Measurements from ENCODE around the gene SS18L1.
"Not testable (repeated sequence)": the region's sequence is repeated elsewhere in the genome, so short reads cannot be mapped to it uniquely, and the experiment has no call there.

The SS18L1 gene

DNA sequence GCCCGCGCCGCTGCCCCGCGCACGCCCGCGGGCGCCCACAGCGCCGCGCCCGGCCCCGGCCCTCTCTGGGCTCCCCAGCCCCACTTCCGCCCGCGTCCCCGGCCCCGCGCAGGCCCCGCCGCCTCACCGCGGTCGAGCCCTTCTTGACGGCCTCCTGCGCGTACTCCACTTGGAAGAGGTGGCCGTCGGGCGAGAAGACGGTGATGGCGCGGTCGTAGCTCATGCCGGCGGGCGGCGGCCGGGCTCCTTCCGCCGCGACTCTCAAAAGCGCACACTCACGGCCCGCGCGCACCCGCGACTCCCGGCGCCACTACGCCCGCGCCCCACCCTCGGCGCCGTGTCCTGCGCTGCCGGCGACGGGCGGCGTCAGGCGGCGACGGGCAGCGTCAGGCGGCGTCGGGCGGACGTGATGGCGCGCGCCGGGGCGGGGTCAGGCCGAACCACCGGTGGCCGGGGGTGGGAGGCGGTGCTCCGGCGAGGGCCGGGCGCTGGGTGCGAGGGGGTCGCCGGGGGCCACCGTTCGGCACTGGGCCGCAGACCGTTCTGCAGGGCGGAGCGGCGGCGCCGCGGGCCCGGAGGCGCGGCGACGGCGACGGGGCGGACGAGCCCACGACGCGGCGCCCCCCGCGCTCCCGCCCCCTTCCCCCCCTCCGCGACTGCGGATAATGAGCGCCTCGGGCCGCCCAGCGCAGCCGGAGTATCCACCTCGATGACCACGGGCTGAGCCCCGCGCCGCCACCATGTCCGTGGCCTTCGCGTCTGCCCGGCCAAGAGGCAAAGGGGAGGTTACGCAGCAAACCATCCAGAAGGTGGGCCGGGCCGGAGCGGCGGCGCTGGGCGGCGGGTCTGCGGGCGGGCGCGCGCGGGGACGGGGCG, at the start of gene SS18L1, which contains the start of gene PSMA7:
SS18L1 (plus strand) TSS at position 689 of the 876 bp plus-strand sequence; CDS start at position 741, 52 bp downstream.
PSMA7 (minus strand) TSS at position 314 of the 876 bp plus-strand sequence; CDS start at position 223, 91 bp downstream.
- peak; percentile 52 to 94 (median 90) for DNase-seq
- intact Hi-C loops (cut with DNase I), result loop anchor here (2.0 to 10.0 kb wide), 3 partner anchors 21 to 91 kb away; partner anchors contain the start of genes LSM14B, OSBPL2 and TAF4

DNA sequence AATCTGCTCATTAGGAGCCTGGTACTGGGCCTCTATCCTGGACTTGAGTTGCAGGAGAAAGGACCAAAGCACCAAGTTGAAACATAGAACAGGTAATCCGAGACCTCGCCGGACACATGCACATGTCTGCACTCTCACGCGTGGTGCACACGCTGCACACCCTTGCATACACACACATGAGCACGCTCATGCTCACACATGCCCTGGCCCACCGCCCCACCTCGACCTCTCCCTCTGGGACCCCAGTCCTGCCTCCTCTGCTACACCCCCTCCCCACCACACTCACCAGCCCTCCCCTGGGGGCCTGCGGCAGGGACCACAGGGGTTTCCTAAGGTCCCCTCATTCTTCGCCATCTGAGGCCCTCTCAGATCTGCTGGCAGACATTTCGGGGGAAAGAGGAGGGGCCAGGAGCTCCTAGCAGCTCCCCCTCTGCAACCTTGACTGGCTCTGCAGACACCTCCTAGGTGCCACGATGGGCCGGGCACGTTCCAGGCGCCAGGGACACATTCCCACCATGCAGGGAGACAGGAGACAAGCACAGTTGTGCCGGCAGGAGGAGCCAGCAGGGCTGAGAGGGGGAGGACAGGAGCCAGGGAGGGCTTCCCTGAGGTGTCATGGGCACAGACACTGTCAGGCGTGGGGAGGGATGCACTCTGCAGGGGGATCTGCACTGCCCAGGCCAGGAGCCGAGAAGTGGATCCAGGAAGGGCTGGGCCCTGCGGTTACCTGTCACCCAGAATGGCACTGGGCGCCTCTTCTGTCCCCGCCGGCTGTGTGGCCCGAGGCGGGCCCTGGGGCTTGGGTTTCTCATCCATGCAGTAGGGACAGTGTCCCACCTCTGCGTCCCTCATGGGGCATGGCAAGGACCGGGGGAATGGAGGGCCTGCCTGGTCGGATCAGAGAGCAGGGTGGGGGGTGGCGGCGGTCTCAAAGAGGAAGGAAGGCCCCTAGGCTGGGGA, 46.9 kb upstream of the SS18L1 start:
- intact Hi-C loops (cut with DNase I), result no loop called here
- no peak for DNase-seq

GRCh38 chr20:62097881-62098407, 45.6 kb upstream of the SS18L1 start:
- intact Hi-C loops (cut with DNase I), result no loop called here
- no peak for DNase-seq

- DNase-seq, result no peak
- intact Hi-C loops (cut with DNase I), result no loop called here
Measured at GRCh38 chr20:62101078-62101477, 42.5 kb upstream of the SS18L1 start.

GRCh38 chr20:62103508-62104233, 39.9 kb upstream of the SS18L1 start:
- DNase-seq, result no peak
- intact Hi-C loops (cut with DNase I), result no loop called here

- intact Hi-C loops (cut with DNase I), result no loop called here
- DNase-seq, result no peak
Measured at GRCh38 chr20:62104234-62104789, 39.3 kb upstream of the SS18L1 start.

GRCh38 chr20:62104791-62105345, 38.7 kb upstream of the SS18L1 start:
- DNase-seq, result no peak
- intact Hi-C loops (cut with DNase I), result no loop called here

GRCh38 chr20:62105592-62105991, 38.0 kb upstream of the SS18L1 start:
- DNase-seq, result no peak
- intact Hi-C loops (cut with DNase I), result no loop called here

- intact Hi-C loops (cut with DNase I), result no loop called here
- no peak for DNase-seq
Measured at GRCh38 chr20:62111148-62111547, 32.4 kb upstream of the SS18L1 start.

- DNase-seq, result no peak
- intact Hi-C loops (cut with DNase I), result no loop called here
Measured at GRCh38 chr20:62112368-62112767, 31.2 kb upstream of the SS18L1 start.

DNA sequence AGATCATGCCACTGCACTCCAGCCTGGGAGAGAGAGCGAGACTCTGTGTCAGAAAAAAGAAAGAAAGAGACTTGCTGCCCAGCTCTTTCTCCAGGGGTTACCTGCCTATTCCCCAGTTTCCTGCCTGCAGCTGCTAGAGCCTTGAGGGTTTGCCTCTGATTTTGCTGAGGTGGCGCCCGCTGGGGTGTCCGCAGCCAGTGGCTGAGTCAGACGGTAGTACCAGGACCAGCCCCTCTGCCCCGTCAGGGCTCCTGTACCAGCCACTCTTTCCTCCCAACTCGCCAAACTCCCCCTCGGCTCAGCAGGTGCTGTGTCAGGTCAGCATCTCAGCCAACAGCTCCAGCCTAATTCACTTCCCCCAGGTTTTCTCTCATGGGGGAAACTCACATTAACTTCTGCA, 28.7 kb upstream of the SS18L1 start:
- DNase-seq, result no peak
- intact Hi-C loops (cut with DNase I), result no loop called here

- DNase-seq; intact Hi-C loops (cut with DNase I): not testable (repeated sequence)
Measured at GRCh38 chr20:62115800-62116407, 27.7 kb upstream of the SS18L1 start.

DNA sequence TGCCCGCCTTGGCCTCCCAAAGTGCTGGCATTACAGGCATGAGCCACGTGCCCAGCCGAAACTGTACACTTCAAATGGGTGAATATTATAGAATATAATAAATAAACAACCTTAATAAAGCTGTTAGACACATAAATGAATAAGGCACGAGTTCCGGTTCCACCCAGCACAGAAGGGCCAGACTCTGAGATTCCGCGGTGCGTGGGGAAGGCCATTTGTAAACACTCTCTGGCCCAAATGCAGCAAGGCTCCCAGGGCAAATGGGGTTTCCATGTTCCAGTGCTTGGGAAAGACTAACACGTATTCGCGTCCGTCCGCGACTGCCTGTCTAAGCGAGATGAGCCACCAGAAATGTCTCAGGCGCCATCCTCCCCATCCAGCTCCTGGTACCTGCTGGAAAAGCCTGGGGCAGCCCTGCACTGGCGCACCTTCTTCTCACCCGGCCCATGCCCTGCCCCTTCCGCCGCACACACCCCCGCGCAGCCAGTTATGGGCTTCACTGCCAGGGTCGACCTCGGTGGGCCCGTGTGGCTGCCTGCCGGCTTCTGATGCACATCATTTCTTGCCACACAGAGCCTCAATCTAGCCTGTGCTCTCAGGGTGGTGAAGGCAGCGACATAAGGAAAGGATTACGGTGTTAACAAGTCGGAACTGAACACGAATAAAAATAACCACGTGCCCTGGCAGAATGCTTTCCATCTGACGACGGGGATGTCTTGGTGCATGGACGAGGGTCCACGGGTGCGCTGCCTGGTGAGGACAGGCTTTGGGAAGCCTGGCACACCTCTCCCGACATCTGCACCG, 26.8 kb upstream of the SS18L1 start:
- intact Hi-C loops (cut with DNase I), result no loop called here

DNA sequence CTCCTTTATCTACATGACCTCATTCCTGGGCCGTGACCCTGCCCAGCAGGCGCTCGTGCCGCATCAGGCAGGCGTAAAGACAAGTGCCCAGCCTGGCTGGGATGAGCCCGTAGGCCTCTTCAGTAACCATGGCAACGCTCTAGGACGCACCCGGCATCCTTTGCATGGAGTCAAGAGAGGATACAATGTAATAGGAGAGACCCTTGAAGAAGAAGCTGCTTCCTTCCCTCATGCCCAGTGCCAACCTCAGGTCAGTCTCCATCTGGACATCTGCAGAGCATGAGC, 26.3 kb upstream of the SS18L1 start:
- no peak for DNase-seq
- intact Hi-C loops (cut with DNase I), result no loop called here

More for the DNA sequence above, 26.8 kb upstream of the SS18L1 start:
- DNase-seq, result no peak

DNA sequence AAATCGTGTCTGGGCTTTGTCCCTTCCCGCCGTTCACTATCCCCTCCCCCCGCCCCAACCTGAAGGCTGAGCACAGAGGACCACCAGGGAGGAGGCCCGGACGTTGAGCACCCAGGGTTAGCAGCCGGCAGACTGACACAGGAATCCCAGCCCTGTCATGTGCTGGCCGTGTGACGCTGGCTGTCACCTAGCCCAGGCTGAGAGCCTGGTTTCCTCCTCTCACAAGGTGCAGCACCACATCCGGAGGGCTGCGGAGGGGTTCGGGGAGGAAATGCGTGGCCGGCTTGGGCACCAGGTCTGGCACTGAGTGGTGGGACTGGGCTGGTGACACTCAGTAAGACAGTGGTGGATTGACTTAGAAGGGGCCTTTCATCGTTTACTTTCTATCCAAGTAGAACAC, 25.9 kb upstream of the SS18L1 start:
- no peak for DNase-seq
- intact Hi-C loops (cut with DNase I), result no loop called here

GRCh38 chr20:62118113-62119043, 25.2 kb upstream of the SS18L1 start:
- DNase-seq, result no peak
- intact Hi-C loops (cut with DNase I), result no loop called here

All from head of caudate nucleus (tissue), 42 donors.